MM.1S (cell line): ENCODE results near the gene KCNQ1.

Experiments
- CTCF ChIP-seq: fragments of 300-600 bp; sonication (generic); IDR thresholded peaks from 2 replicates; pipeline ENCODE4 v1.5.1; 2016; ENCODE audit warnings: antibody characterized with exemption, low read length, mixed read lengths
- EZH2 ChIP-seq: fragments of 300-600 bp; sonication (generic); optimal IDR thresholded peaks from 2 replicates; pipeline ENCODE3; 2017; ENCODE audit warnings: low read depth, mild to moderate bottlenecking, antibody characterized with exemption, low read length, mixed read lengths

GRCh38 chr11:2744166-2744565, 299.4 kb downstream of the KCNQ1 start:
- TF ChIP-seq CTCF (no peak), EZH2 (no peak)
